Nephron (organoid): Measurements from ENCODE around the gene LRP5.
"Not testable (repeated sequence)": the region's sequence is repeated elsewhere in the genome, so short reads cannot be mapped to it uniquely, and the experiment has no call there.

Source experiments
- H3K27ac Mint-ChIP-seq, 3 experiments: 2 replicates each; pipeline ENCODE4 v1.8.0; 2020; ENCODE audit warnings: mixed read lengths in 3 of 3, mild to moderate bottlenecking in 2 of 3, moderate library complexity in 1 of 3
- H3K27me3 Mint-ChIP-seq: 2 replicates; pipeline ENCODE4 v1.8.0; 2021; ENCODE audit warnings: low read depth, mild to moderate bottlenecking, moderate library complexity, mixed read lengths
- H3K36me3 Mint-ChIP-seq: 2 replicates; pipeline ENCODE4 v1.8.0; 2020; ENCODE audit warnings: low read depth, mixed read lengths
- H3K4me1 Mint-ChIP-seq: 2 replicates; pipeline ENCODE4 v1.8.0; 2020; ENCODE audit warnings: mixed read lengths
- H3K4me3 Mint-ChIP-seq, 3 experiments: 2 replicates each; pipeline ENCODE4 v1.8.0; 2020; ENCODE audit warnings: mild to moderate bottlenecking in 3 of 3, mixed read lengths in 3 of 3, moderate library complexity in 2 of 3
- H3K9me3 Mint-ChIP-seq: 2 replicates; pipeline ENCODE4 v1.8.0; 2020; ENCODE audit warnings: mixed read lengths
- CTCF ChIP-seq, 3 experiments: fragments of 200-600 bp; sonication (generic); IDR thresholded peaks; one replicate each; pipeline ENCODE4 v1.5.0; 2021; ENCODE audit warnings: antibody characterized with exemption in 3 of 3; ENCODE audit not compliant: unreplicated experiment in 3 of 3

The LRP5 gene

GRCh38 chr11:68279676-68280075 is 32.7 kb upstream of the LRP5 start:
- Mint-ChIP-seq H3K36me3 (no peaks in the 10 kb centered on the region), H3K27me3 (no peaks in the 10 kb centered on the region), H3K27ac (no peak overlapping the region), H3K4me3 (no peak overlapping the region), H3K4me1 (no peaks in the 10 kb centered on the region), H3K9me3 (peaks cover 1% of the 10 kb centered on the region)
- TF ChIP-seq CTCF (IDR thresholded peaks at IDR 0.05; ENCODE audit: unreplicated experiment in 3 of 3): no peak

- Mint-ChIP-seq H3K4me3 (no peak overlapping the region), H3K27ac (no peak overlapping the region), H3K9me3 (peaks cover 4% of the 10 kb centered on the region), H3K36me3 (no peaks in the 10 kb centered on the region), H3K4me1 (no peaks in the 10 kb centered on the region), H3K27me3 (peaks cover 3% of the 10 kb centered on the region)
- TF ChIP-seq CTCF (IDR thresholded peaks at IDR 0.05; ENCODE audit: unreplicated experiment in 3 of 3): no peak
Observed at GRCh38 chr11:68282141-68282860, 30.1 kb upstream of the LRP5 start.

GRCh38 chr11:68282861-68283230 is 29.5 kb upstream of the LRP5 start:
- H3K4me1 Mint-ChIP-seq: no peaks in the 10 kb centered on the region
- no peaks in the 10 kb centered on the region for H3K36me3 Mint-ChIP-seq
- peaks cover 6% of the 10 kb centered on the region for H3K27me3 Mint-ChIP-seq
- peaks cover 5% of the 10 kb centered on the region for H3K9me3 Mint-ChIP-seq
- no peak for TF ChIP-seq CTCF (IDR thresholded peaks at IDR 0.05; ENCODE audit: unreplicated experiment in 3 of 3)
- H3K4me3 Mint-ChIP-seq: no peak overlapping the region
- H3K27ac Mint-ChIP-seq: no peak overlapping the region

DNA sequence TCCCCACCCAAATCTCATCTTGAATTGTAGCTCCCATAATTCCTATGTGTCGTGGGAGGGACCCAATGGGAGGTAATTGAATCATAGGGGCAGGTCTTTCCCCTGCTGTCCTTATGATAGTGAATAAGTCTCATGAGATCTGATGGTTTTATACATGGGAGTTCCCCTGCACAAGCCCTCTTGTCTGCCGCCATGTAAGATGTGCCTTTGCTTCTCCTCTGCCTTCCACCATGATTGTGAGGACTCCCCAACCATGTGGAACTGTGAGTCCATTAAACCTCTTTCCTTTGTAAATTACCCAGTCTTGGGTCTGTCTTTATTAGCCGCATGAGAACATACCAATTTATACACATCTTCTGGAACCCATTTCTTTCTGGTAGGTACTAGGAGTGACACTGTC is 27.8 kb upstream of the LRP5 start:
- not testable (repeated sequence) for H3K27ac Mint-ChIP-seq, H3K36me3 Mint-ChIP-seq, H3K27me3 Mint-ChIP-seq, H3K4me1 Mint-ChIP-seq, H3K4me3 Mint-ChIP-seq, H3K9me3 Mint-ChIP-seq

DNA sequence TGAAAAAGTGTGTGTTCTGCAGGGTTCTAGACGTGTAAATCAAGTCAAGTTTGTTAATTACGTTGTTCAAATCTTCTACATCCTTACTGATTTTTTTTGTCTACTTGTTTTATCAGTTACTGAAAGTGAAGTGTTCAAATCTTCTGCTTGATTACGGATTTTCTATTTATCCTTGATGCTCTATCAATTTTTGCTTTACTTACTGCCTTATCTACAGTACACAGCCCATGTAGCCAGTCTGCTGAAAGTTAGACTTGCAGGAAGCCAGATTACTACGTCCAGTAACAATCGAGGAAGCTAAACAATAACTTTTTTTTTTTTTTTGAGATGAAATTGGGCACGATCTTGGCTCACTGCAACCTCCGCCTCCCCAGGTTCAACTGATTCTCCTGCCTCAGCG is 25.0 kb upstream of the LRP5 start:
- no peak overlapping the region for H3K4me3 Mint-ChIP-seq
- H3K9me3 Mint-ChIP-seq: peaks cover 9% of the 10 kb centered on the region
- TF ChIP-seq CTCF (IDR thresholded peaks at IDR 0.05; ENCODE audit: unreplicated experiment in 3 of 3): no peak
- H3K4me1 Mint-ChIP-seq: no peaks in the 10 kb centered on the region
- peaks cover 10% of the 10 kb centered on the region for H3K27me3 Mint-ChIP-seq
- H3K27ac Mint-ChIP-seq: no peak overlapping the region
- no peaks in the 10 kb centered on the region for H3K36me3 Mint-ChIP-seq

DNA sequence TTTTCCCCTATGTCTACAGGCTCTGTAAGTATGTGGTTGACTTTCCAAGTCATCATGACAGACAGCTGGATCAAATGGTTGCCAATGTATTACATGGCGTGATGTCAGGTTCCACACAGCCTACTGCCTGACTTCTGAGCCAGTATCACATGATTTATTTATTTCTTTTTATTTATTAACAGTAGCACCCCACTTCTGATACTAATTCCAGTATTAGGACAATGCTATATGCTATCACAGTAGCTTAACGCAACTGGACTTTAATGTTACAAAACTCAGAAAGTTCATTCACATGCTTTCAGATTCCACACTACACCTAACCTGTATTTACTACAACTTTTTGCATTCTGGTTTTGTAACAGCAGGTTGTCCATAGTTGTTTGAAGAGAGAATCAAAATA is 22.9 kb upstream of the LRP5 start:
- Mint-ChIP-seq H3K4me3 (no peak overlapping the region), H3K9me3 (peaks cover 9% of the 10 kb centered on the region), H3K4me1 (no peaks in the 10 kb centered on the region), H3K27ac (no peak overlapping the region), H3K36me3 (no peaks in the 10 kb centered on the region), H3K27me3 (peaks cover 13% of the 10 kb centered on the region)
- TF ChIP-seq CTCF (IDR thresholded peaks at IDR 0.05; ENCODE audit: unreplicated experiment in 3 of 3): no peak
